Gastroesophageal sphincter (tissue), 4 donors: ENCODE measurements around the gene CABP2. TPM values are rescaled to one million over a fixed set of nuclear protein-coding genes. Genes with fewer than 3 reads are reported as not detected.
"Not testable (repeated sequence)": the region's sequence is repeated elsewhere in the genome, so short reads cannot be mapped to it uniquely, and the experiment has no call there.

Experiments used
- ATAC-seq: fragments of 150-250 bp; one replicate; pipeline ENCODE4 v1.9.1; 2016; ENCODE audit warnings: mild to moderate bottlenecking, moderate library complexity
- H3K27ac ChIP-seq, 4 donors: fragments of 200-600 bp; sonication (generic) in 3 of 4; 1 replicate in 3 of 4; 2 replicates in 1 of 4; pipeline ENCODE4 v1.5.1; 2016 to 2019
- H3K27me3 ChIP-seq: fragments of 200-600 bp; sonication (generic); one replicate; pipeline ENCODE4 v1.5.1; 2019
- H3K36me3 ChIP-seq, 2 donors: fragments of 200-600 bp; sonication (generic); one replicate each; pipeline ENCODE4 v1.5.1; 2019; ENCODE audit warnings: control low read depth in 1 of 2
- H3K4me1 ChIP-seq, 3 donors: fragments of 200-600 bp; sonication (generic); 1 replicate in 2 of 3; 2 replicates in 1 of 3; pipeline ENCODE4 v1.5.1; 2016 to 2019; ENCODE audit warnings: control low read depth in 2 of 3
- H3K4me3 ChIP-seq, 2 donors: fragments of 200-600 bp; sonication (generic); one replicate each; pipeline ENCODE4 v1.5.1; 2019; ENCODE audit warnings: mild to moderate bottlenecking in 1 of 2, moderate library complexity in 1 of 2
- H3K9me3 ChIP-seq, 3 donors: fragments of 200-600 bp; sonication (generic); one replicate each; pipeline ENCODE4 v1.5.1; 2017 to 2019; ENCODE audit warnings: control low read depth in 2 of 3
- CTCF ChIP-seq, 4 experiments: fragments of 200-600 bp in 2 of 4; fragments of 450-650 bp in 2 of 4; sonication (generic) in 1 of 4; IDR thresholded peaks; one replicate each; pipeline ENCODE4 v1.5.1; 2017 to 2019; ENCODE audit warnings: antibody characterized with exemption in 4 of 4, mild to moderate bottlenecking in 2 of 4, moderate library complexity in 2 of 4
- EP300 ChIP-seq: sonication (generic); formaldehyde crosslinking; IDR thresholded peaks from one replicate; pipeline ENCODE4 v1.6.1; 2017; ENCODE audit warnings: antibody characterized with exemption, mild to moderate bottlenecking
- POLR2A ChIP-seq, 2 donors: fragments of 450-650 bp; IDR thresholded peaks; one replicate each; pipeline ENCODE4 v1.6.1; 2017; ENCODE audit warnings: antibody characterized with exemption in 2 of 2, mild to moderate bottlenecking in 2 of 2, moderate library complexity in 1 of 2
- POLR2AphosphoS5 ChIP-seq: sonication (generic); formaldehyde crosslinking; IDR thresholded peaks from one replicate; pipeline ENCODE4 v1.6.1; 2017; ENCODE audit warnings: antibody characterized with exemption
- WGBS, 2 donors: methylation state at CpG; one replicate each; pipeline ENCODE4 v1.1.5; 2018; ENCODE audit warnings: low coverage in 1 of 2; 5-methylcytosine and 5-hydroxymethylcytosine counted together
- total RNA-seq, 4 donors: library from RNA; depleted of rRNA; stranded (reverse); fragments of >200 nt; gene quantifications; one replicate each; pipeline ENCODE4 v1.1.0, GENCODE V29; 2016

Gene CABP2
- total RNA-seq, 4 donors from 2014 or later = not detected

- no peaks in the 10 kb centered on the region for H3K4me1 ChIP-seq
- no peak overlapping the region for H3K27ac ChIP-seq
- 73 to 74% methylated on average over 3 of the region's 10 CpGs for WGBS, 2 donors
- no peak for TF ChIP-seq EP300
- TF ChIP-seq POLR2AphosphoS5 = no peak
- no peak for TF ChIP-seq CTCF (IDR thresholded peaks at IDR 0.05)
- TF ChIP-seq POLR2A (IDR thresholded peaks at IDR 0.05) = no peak
- H3K36me3 ChIP-seq = no peaks in the 10 kb centered on the region
- H3K9me3 ChIP-seq = no peaks in the 10 kb centered on the region
- peaks cover 37% of the 10 kb centered on the region for H3K27me3 ChIP-seq
- H3K4me3 ChIP-seq = no peak overlapping the region
- ATAC-seq = no peak
Measured at GRCh38 chr11:67517784-67518552, 5.3 kb downstream of the CABP2 start.

GRCh38 chr11:67516806-67517205 is 6.4 kb downstream of the CABP2 start:
- H3K27ac ChIP-seq = no peak overlapping the region
- WGBS, 2 donors = 83% methylated on average over 3 of the region's 9 CpGs; no CpG with 5 or more reads in 1 of the 2 donors
- no peak for TF ChIP-seq POLR2AphosphoS5
- peaks cover 40% of the 10 kb centered on the region for H3K27me3 ChIP-seq
- ATAC-seq = no peak
- H3K4me1 ChIP-seq = no peaks in the 10 kb centered on the region
- H3K9me3 ChIP-seq = no peaks in the 10 kb centered on the region
- H3K4me3 ChIP-seq = no peak overlapping the region
- H3K36me3 ChIP-seq = no peaks in the 10 kb centered on the region

DNA sequence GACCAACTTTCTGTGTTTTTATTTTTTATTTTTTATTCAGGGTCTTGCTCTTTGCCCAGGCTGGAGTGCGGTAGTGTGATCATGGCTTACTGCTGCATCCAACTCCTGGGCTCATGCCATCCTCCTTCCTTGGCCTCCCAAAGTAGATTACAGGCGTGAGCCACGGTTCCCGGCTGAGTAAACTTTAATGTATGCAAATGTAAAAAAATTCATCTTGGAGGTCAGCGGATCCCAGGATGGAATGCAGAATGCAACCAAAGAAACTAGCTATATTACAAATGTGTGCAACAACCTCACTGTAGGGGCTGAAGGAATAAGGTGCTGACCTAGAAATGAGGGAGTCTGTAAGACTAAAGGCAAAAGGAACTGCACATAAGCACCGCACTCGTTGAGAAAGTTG is 9.1 kb downstream of the CABP2 start:
- WGBS, 2 donors = 57 to 74% methylated on average over 7 of the region's 7 CpGs
- Histone ChIP-seq H3K27me3 (peaks cover 40% of the 10 kb centered on the region), H3K27ac (no peak overlapping the region), H3K4me3 (no peak overlapping the region), H3K4me1 (peaks cover 0 to 3% (median under 1%) of the 10 kb centered on the region in 3 donors), H3K9me3 (no peaks in the 10 kb centered on the region), H3K36me3 (no peaks in the 10 kb centered on the region)
- ATAC-seq = no peak
- TF ChIP-seq POLR2AphosphoS5 (no peak), EP300 (no peak), POLR2A (IDR thresholded peaks at IDR 0.05) (no peak), CTCF (IDR thresholded peaks at IDR 0.05) (no peak)

- 63 to 96% methylated on average over 1 to 4 of the region's 4 CpGs for WGBS, 2 donors
- H3K4me1 ChIP-seq = peaks cover 0 to 21% (median 16%) of the 10 kb centered on the region in 3 donors
- H3K4me3 ChIP-seq, H3K36me3 ChIP-seq, ATAC-seq, H3K27ac ChIP-seq, H3K9me3 ChIP-seq: not testable (repeated sequence)
- peaks cover 40% of the 10 kb centered on the region for H3K27me3 ChIP-seq
Measured at GRCh38 chr11:67511558-67511957, 11.7 kb downstream of the CABP2 start.

DNA sequence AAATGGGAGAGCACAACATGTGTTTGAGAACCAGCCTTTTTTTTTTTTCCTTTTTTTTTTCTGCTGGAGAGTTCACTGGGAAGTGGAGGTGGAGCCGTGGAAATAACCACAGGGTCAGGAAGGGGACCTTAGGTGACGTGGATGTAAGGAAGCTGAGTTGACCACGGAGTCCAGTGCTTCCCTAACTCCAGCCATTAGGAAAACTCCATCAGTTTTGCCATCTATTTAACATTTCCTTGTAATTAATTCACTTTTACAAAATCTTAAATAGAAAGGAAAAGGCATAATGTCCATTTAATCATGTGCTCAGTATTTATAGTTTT is 13.3 kb downstream of the CABP2 start:
- TF ChIP-seq EP300 (no peak), POLR2AphosphoS5 (no peak), CTCF (IDR thresholded peaks at IDR 0.05) (no peak), POLR2A (IDR thresholded peaks at IDR 0.05) (no peak)
- H3K9me3 ChIP-seq = no peaks in the 10 kb centered on the region
- peaks cover 38% of the 10 kb centered on the region for H3K27me3 ChIP-seq
- 40 to 51% methylated on average over 3 of the region's 3 CpGs for WGBS, 2 donors
- H3K36me3 ChIP-seq = no peaks in the 10 kb centered on the region
- no peak overlapping the region for H3K4me3 ChIP-seq
- H3K27ac ChIP-seq = no peak overlapping the region
- H3K4me1 ChIP-seq = peaks cover 0 to 36% (median 29%) of the 10 kb centered on the region in 3 donors
- ATAC-seq = no peak

DNA sequence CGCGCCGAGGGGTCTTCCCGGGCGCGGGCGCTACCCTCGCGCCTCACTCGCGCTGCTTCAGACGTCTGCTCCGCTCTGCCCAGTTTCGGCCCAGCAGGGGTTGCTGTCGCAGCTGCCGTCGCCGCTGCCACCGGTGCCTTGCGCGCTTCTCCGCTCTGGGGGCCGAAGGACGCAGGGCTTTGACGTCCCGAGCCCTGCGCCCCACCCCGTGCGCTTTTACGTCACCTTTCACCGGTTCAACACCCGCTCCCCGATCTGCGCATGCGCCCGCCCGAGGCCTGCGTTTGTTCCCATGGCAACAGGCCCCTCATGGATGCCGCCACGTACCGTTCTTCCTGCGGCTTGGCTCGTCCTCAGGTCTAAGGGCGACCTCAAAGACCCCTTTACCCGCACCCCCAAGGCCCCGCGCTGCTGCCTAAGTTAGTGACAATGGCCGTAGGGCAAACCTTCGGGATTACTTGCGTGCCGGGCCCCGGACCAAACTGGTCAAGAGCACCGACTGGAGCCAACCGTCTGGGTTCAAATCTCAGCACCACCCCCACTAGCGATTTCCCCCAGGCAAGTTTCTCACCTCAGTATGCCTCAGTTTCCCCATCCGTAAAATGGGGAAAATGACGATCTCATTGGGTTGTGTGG is 14.6 kb downstream of the CABP2 start:
- Histone ChIP-seq H3K27me3 (peaks cover 37% of the 10 kb centered on the region), H3K27ac (peak overlapping the region; percentile 85 to 100 (median 96)), H3K36me3 (no peaks in the 10 kb centered on the region), H3K4me1 (peaks cover 0 to 50% (median 33%) of the 10 kb centered on the region in 3 donors), H3K9me3 (no peaks in the 10 kb centered on the region), H3K4me3 (peak overlapping the region; percentile 50 to 81)
- ATAC-seq = peak; percentile 71
- 0 to 5% methylated on average over 2 to 10 of the region's 57 CpGs for WGBS, 2 donors
- TF ChIP-seq POLR2AphosphoS5 = peak; percentile 79
- TF ChIP-seq POLR2A (IDR thresholded peaks at IDR 0.05) = peak; percentile 58 to 72
- no peak for TF ChIP-seq CTCF (IDR thresholded peaks at IDR 0.05)
